H9 (cell line): Measurements from ENCODE around the gene TEX51. TPM values are rescaled to one million over a fixed set of nuclear protein-coding genes. Genes with fewer than 3 reads are reported as not detected.

ENCODE experiments used
- DNase-seq: peaks from one replicate; pipeline ENCODE4 v3.0.0-alpha.2; 2017
- H2AFZ ChIP-seq: one replicate; pipeline ENCODE4 v1.6.1; 2013; ENCODE audit warnings: mild to moderate bottlenecking, low read length, control low read depth, moderate library complexity
- H2AK5ac ChIP-seq: 2 replicates; pipeline ENCODE4 v1.6.1; 2013; ENCODE audit warnings: low read length, control low read depth, mixed read lengths; ENCODE audit not compliant: insufficient read length
- H2BK120ac ChIP-seq: one replicate; pipeline ENCODE4 v1.6.1; 2013; ENCODE audit warnings: low read depth, mild to moderate bottlenecking, low read length, control low read depth, inconsistent platforms; ENCODE audit not compliant: poor library complexity, severe bottlenecking
- H2BK12ac ChIP-seq: 2 replicates; pipeline ENCODE4 v1.6.1; 2013; ENCODE audit warnings: low read length, control low read depth, mixed read lengths, low read depth; ENCODE audit not compliant: insufficient read length
- H2BK15ac ChIP-seq: 2 replicates; pipeline ENCODE4 v1.6.1; 2013; ENCODE audit warnings: low read depth, low read length, control low read depth
- H2BK20ac ChIP-seq: one replicate; pipeline ENCODE4 v1.6.1; 2013; ENCODE audit warnings: low read depth, mild to moderate bottlenecking, low read length, control low read depth, inconsistent platforms; ENCODE audit not compliant: poor library complexity, severe bottlenecking
- H2BK5ac ChIP-seq: 2 replicates; pipeline ENCODE4 v1.6.1; 2013; ENCODE audit warnings: low read length, control low read depth, mixed read lengths; ENCODE audit not compliant: insufficient read length
- H3K14ac ChIP-seq: 2 replicates; pipeline ENCODE4 v1.6.1; 2013; ENCODE audit warnings: low read length, control low read depth; ENCODE audit not compliant: insufficient read depth
- H3K18ac ChIP-seq: 2 replicates; pipeline ENCODE4 v1.6.1; 2013; ENCODE audit warnings: low read depth, mild to moderate bottlenecking, mixed read lengths, low read length, control low read depth; ENCODE audit not compliant: insufficient read length
- H3K23ac ChIP-seq: 2 replicates; pipeline ENCODE4 v1.6.1; 2013; ENCODE audit warnings: low read length, control low read depth, mixed read lengths, low read depth; ENCODE audit not compliant: insufficient read length
- H3K23me2 ChIP-seq: 2 replicates; pipeline ENCODE4 v1.6.1; 2013; ENCODE audit warnings: low read depth, mild to moderate bottlenecking, mixed read lengths, low read length, control low read depth; ENCODE audit not compliant: insufficient read length, poor library complexity, severe bottlenecking
- H3K27ac ChIP-seq: 2 replicates; pipeline ENCODE4 v1.5.1; 2013; ENCODE audit warnings: low read length, control low read depth, mixed read lengths, low read depth; ENCODE audit not compliant: insufficient read length
- H3K27me3 ChIP-seq: 2 replicates; pipeline ENCODE4 v1.6.1; 2013; ENCODE audit warnings: low read length, control low read depth, inconsistent platforms; ENCODE audit not compliant: insufficient read depth
- H3K4ac ChIP-seq: 2 replicates; pipeline ENCODE4 v1.6.1; 2013; ENCODE audit warnings: low read depth, mild to moderate bottlenecking, control low read depth, inconsistent platforms, low read length, moderate library complexity
- H3K4me1 ChIP-seq: 2 replicates; pipeline ENCODE4 v1.6.1; 2013; ENCODE audit warnings: low read length, control low read depth, inconsistent platforms; ENCODE audit not compliant: insufficient read depth
- H3K4me2 ChIP-seq: 2 replicates; pipeline ENCODE4 v1.6.1; 2013; ENCODE audit warnings: low read length, control low read depth, mixed read lengths; ENCODE audit not compliant: insufficient read length, insufficient read depth
- H3K56ac ChIP-seq: 2 replicates; pipeline ENCODE4 v1.6.1; 2013; ENCODE audit warnings: low read depth, mild to moderate bottlenecking, mixed read lengths, low read length, control low read depth; ENCODE audit not compliant: insufficient read length
- H3K79me1 ChIP-seq: 2 replicates; pipeline ENCODE4 v1.6.1; 2013; ENCODE audit warnings: low read depth, mild to moderate bottlenecking, moderate library complexity, low read length, control low read depth, inconsistent platforms; ENCODE audit not compliant: insufficient read depth, poor library complexity, severe bottlenecking
- H3K79me2 ChIP-seq: 2 replicates; pipeline ENCODE4 v1.6.1; 2013; ENCODE audit warnings: low read length, control low read depth, inconsistent platforms; ENCODE audit not compliant: insufficient read depth
- H3K9ac ChIP-seq: 2 replicates; pipeline ENCODE4 v1.6.1; 2013; ENCODE audit warnings: low read length, control low read depth, mixed read lengths; ENCODE audit not compliant: insufficient read length; ENCODE audit errors: extremely low read depth
- H3K9me3 ChIP-seq: one replicate; pipeline ENCODE4 v1.6.1; 2013; ENCODE audit warnings: low read depth, low read length, inconsistent platforms; ENCODE audit not compliant: control insufficient read depth
- H3T11ph ChIP-seq: one replicate; pipeline ENCODE4 v1.6.1; 2013; ENCODE audit warnings: mild to moderate bottlenecking, low read length, control low read depth, inconsistent platforms
- H4K20me1 ChIP-seq: one replicate; pipeline ENCODE4 v1.6.1; 2013; ENCODE audit not compliant: control insufficient read depth, insufficient read length, insufficient read depth
- H4K5ac ChIP-seq: 2 replicates; pipeline ENCODE4 v1.6.1; 2013; ENCODE audit warnings: low read depth, mild to moderate bottlenecking, mixed read lengths, low read length, control low read depth; ENCODE audit not compliant: insufficient read length
- H4K8ac ChIP-seq: replicated peaks from 2 replicates; pipeline ENCODE4 v1.6.1; 2013; ENCODE audit warnings: low read length, control low read depth, mixed read lengths, low read depth; ENCODE audit not compliant: insufficient read length
- H4K91ac ChIP-seq: 2 replicates; pipeline ENCODE4 v1.6.1; 2013; ENCODE audit warnings: low read depth, mild to moderate bottlenecking, moderate library complexity, mixed read lengths, low read length, control low read depth; ENCODE audit not compliant: insufficient read length
- H3K27ac Mint-ChIP-seq, 3 experiments: 2 replicates in 2 of 3; 3 replicates in 1 of 3; pipeline ENCODE4 v1.8.0; 2020 to 2021; ENCODE audit warnings: mixed read lengths in 3 of 3, mild to moderate bottlenecking in 1 of 3, moderate library complexity in 1 of 3
- H3K27me3 Mint-ChIP-seq: 2 replicates; pipeline ENCODE4 v1.8.0; 2021; ENCODE audit warnings: low read depth, mild to moderate bottlenecking, moderate library complexity, mixed read lengths
- H3K36me3 Mint-ChIP-seq, 3 experiments: 2 replicates in 2 of 3; 3 replicates in 1 of 3; pipeline ENCODE4 v1.8.0; 2020 to 2021; ENCODE audit warnings: low read depth in 3 of 3, mixed read lengths in 3 of 3; ENCODE audit not compliant: insufficient read depth in 1 of 3
- H3K4me1 Mint-ChIP-seq, 2 experiments: 2 replicates each; pipeline ENCODE4 v1.8.0; 2020; ENCODE audit warnings: mixed read lengths in 2 of 2
- H3K4me3 Mint-ChIP-seq, 2 experiments: 2 replicates in 1 of 2; 3 replicates in 1 of 2; pipeline ENCODE4 v1.8.0; 2020 to 2021; ENCODE audit warnings: mild to moderate bottlenecking in 2 of 2, mixed read lengths in 2 of 2, moderate library complexity in 1 of 2
- H3K9me3 Mint-ChIP-seq, 2 experiments: 2 replicates in 1 of 2; 3 replicates in 1 of 2; pipeline ENCODE4 v1.8.0; 2020; ENCODE audit warnings: mild to moderate bottlenecking in 2 of 2, mixed read lengths in 2 of 2, moderate library complexity in 1 of 2
- CTCF ChIP-seq: fragments of 200-600 bp; sonication (generic); conservative IDR thresholded peaks from 3 replicates; pipeline ENCODE4 v1.8.0; 2021; ENCODE audit warnings: antibody characterized with exemption, mild to moderate bottlenecking
- WGBS: extraction: QIAGEN DNeasy Blood & Tissue Kit; methylation state at CpG from one replicate; pipeline ENCODE4 v1.1.7; 2013; ENCODE audit warnings: missing lambda C conversion rate, low lambda C conversion rate, mixed read lengths; ENCODE audit not compliant: insufficient read length; ENCODE audit errors: extremely low coverage; 5-methylcytosine and 5-hydroxymethylcytosine counted together
- total RNA-seq: library from RNA; stranded (reverse); gene quantifications from 2 replicates; pipeline ENCODE4 v1.2.1, GENCODE V29; 2021

TEX51 gene
- total RNA-seq, 1 experiment from 2014 or later: not detected

- no peak overlapping the region for H2AFZ ChIP-seq
- no peak overlapping the region for H3K9ac ChIP-seq
- no peak overlapping the region for H2BK20ac ChIP-seq
- no peak overlapping the region for H3K23ac ChIP-seq
- no peak overlapping the region for H2BK15ac ChIP-seq
- H3K4me1 ChIP-seq: no peaks in the 10 kb centered on the region
- no peak overlapping the region for H3K27ac ChIP-seq
- H3K27me3 ChIP-seq: no peaks in the 10 kb centered on the region
- no peak overlapping the region for H4K5ac ChIP-seq
- H3K56ac ChIP-seq: no peak overlapping the region
- H3K18ac ChIP-seq: no peak overlapping the region
- H3K79me1 ChIP-seq: no peaks in the 10 kb centered on the region
- Mint-ChIP-seq H3K9me3 (peaks cover 21 to 24% of the 10 kb centered on the region in 2 experiments), H3K27me3 (peaks cover 32% of the 10 kb centered on the region), H3K27ac (no peak overlapping the region), H3K4me1 (peaks cover 5 to 10% of the 10 kb centered on the region in 2 experiments; a peak in 3 of 4 replicates), H3K4me3 (no peak overlapping the region), H3K36me3 (peaks cover 0 to 13% (median 6%) of the 10 kb centered on the region in 3 experiments; a peak in 2 of 7 replicates)
- no peak for TF ChIP-seq CTCF
- no peaks in the 10 kb centered on the region for H3K79me2 ChIP-seq
- no peak overlapping the region for H2BK5ac ChIP-seq
- DNase-seq: no peak
- H2AK5ac ChIP-seq: no peak overlapping the region
- no peak overlapping the region for H3K4me2 ChIP-seq
- no peak overlapping the region for H4K8ac ChIP-seq
- no peak overlapping the region for H3K14ac ChIP-seq
- H3K23me2 ChIP-seq: no peaks in the 10 kb centered on the region
- H3K4ac ChIP-seq: no peak overlapping the region
- no peaks in the 10 kb centered on the region for H3K9me3 ChIP-seq
- H2BK120ac ChIP-seq: no peak overlapping the region
- H3T11ph ChIP-seq: no peak overlapping the region
- H4K91ac ChIP-seq: no peak overlapping the region
- no peaks in the 10 kb centered on the region for H4K20me1 ChIP-seq
- H2BK12ac ChIP-seq: no peak overlapping the region
- no CpG with 5 or more reads among the region's 6 CpGs for WGBS
Measured at GRCh38 chr2:126902859-126903258, 4.2 kb downstream of the TEX51 start.
